NB4 (cell line): Measurements from ENCODE around the gene B9D1.

ENCODE experiments used
- DNase-seq: peaks from one replicate; pipeline ENCODE4 v3.0.0; 2010; ENCODE audit warnings: low read depth
- H3K4me3 ChIP-seq: one replicate; pipeline ENCODE4 v1.5.1; 2011; ENCODE audit warnings: mild to moderate bottlenecking, low read depth, low read length, moderate library complexity
- CTCF ChIP-seq: IDR thresholded peaks from one replicate; pipeline ENCODE4 v1.5.1; 2012; ENCODE audit warnings: low read depth, low read length
- MYC ChIP-seq: IDR thresholded peaks from 2 replicates; pipeline ENCODE4 v1.6.1; 2011; ENCODE audit warnings: low read depth, low read length
- POLR2A ChIP-seq: IDR thresholded peaks from 2 replicates; pipeline ENCODE4 v1.6.1; 2011; ENCODE audit warnings: mild to moderate bottlenecking; ENCODE audit not compliant: insufficient read length; ENCODE audit errors: extremely low read depth
- TF ChIP-seq, protein P1 (sequence below): IDR thresholded peaks from 2 replicates; pipeline ENCODE4 v1.6.1; 2011; ENCODE audit warnings: low read depth, low read length

B9D1 gene

DNA sequence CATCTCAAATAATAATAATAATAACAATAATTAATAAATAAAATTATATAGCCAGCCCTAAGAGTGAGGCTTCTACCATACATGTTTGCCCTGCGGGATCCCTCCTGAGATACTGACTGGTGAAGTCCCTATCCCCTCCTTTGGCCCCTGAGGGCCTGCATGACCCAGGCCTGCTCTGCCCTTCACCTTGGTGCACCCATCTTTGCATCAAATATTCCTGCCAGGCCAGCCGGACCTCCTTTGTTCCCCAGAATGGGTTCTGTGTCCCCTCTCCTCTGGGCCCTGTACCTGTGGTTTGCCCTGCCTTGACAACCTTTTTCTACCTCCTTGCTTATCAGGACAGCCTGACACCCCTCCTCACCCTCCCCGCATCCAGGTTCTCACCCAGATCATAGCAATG, 46.5 kb upstream of the B9D1 start:
- TF ChIP-seq POLR2A: no peak
- no peak for TF ChIP-seq MYC
- no peak for TF ChIP-seq CTCF
- TF ChIP-seq, protein P1, sequence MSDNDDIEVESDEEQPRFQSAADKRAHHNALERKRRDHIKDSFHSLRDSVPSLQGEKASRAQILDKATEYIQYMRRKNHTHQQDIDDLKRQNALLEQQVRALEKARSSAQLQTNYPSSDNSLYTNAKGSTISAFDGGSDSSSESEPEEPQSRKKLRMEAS: no peak
- no peak for DNase-seq
- H3K4me3 ChIP-seq: no peak overlapping the region

GRCh38 chr17:19408346-19408710, 45.8 kb upstream of the B9D1 start:
- no peak for TF ChIP-seq MYC
- no peak for TF ChIP-seq CTCF
- TF ChIP-seq, protein P1: no peak
- TF ChIP-seq POLR2A: no peak
- H3K4me3 ChIP-seq: no peak overlapping the region
- DNase-seq: no peak

GRCh38 chr17:19407601-19408345, 45.2 kb upstream of the B9D1 start:
- TF ChIP-seq MYC: no peak
- no peak for TF ChIP-seq CTCF
- TF ChIP-seq POLR2A: no peak
- TF ChIP-seq, protein P1: no peak

DNA sequence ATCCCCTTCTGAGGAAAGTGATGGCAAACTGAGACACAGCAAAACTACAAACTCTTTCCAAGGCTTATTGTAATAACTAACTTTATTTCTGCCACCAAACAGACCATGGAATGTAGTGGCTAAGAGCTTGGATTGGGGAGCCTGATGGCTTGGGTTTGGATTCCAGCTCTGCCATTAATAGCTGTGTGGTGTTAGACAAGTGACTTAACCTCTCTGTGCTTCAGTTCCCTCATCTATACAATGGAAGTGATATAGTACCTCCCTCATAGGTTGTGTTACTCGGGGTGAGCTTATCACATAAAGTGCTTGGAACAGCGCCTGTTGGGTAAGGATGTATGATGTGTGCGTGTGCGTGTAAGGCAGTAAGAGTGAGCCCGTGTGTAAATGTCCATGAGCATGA, 42.6 kb upstream of the B9D1 start:
- DNase-seq: no peak

More at GRCh38 chr17:19407601-19408345, 45.2 kb upstream of the B9D1 start:
- H3K4me3 ChIP-seq: no peak overlapping the region
- DNase-seq: no peak

GRCh38 chr17:19404264-19404663, 41.7 kb upstream of the B9D1 start:
- TF ChIP-seq, protein P1: no peak
- TF ChIP-seq POLR2A (no peak), CTCF (no peak), MYC (no peak)
- no peak for DNase-seq
- no peak overlapping the region for H3K4me3 ChIP-seq

More for the DNA sequence above, 42.6 kb upstream of the B9D1 start:
- no peak overlapping the region for H3K4me3 ChIP-seq
- TF ChIP-seq MYC: no peak
- TF ChIP-seq CTCF: no peak
- no peak for TF ChIP-seq POLR2A
- TF ChIP-seq, protein P1: no peak

DNA sequence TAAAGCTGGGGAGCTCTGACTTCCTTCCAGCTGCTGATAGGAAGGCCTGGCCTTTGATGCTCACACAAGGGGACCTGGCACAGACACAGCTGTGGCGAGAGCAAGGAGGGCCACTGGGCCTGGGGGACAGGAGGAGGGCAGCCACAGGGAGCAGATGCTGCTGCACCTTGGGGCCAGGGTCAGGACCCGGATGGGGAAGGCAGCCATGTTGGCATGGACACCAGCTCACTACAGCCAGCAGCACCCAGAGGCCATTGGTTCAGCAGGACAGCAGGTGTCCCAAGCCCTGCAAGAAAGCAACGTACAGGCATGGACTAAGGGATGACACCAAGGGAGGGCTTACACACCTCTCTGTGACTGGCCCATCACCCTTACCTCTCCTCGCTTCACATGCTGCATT, 40.5 kb upstream of the B9D1 start:
- no peak for TF ChIP-seq MYC
- H3K4me3 ChIP-seq: no peak overlapping the region
- DNase-seq: no peak
